BLaER1 treated with 17β-estradiol and CSF1 and Interleukin-3, amounts not matched to agents 10 nM and 100 nM (cell line): ENCODE data around the gene SRPK2.
"Not testable (repeated sequence)": the region's sequence is repeated elsewhere in the genome, so short reads cannot be mapped to it uniquely, and the experiment has no call there.

ENCODE experiments used
- H3K27ac ChIP-seq, 11 experiments: shearing (Covaris generic); formaldehyde crosslinking; 2 replicates each; pipeline ENCODE4 v1.8.1; 2022
- H3K27me3 ChIP-seq, 11 experiments: shearing (Covaris generic); formaldehyde crosslinking; 2 replicates each; pipeline ENCODE4 v1.8.1; 2022
- H3K36me3 ChIP-seq, 11 experiments: shearing (Covaris generic); formaldehyde crosslinking; 2 replicates each; pipeline ENCODE4 v1.8.1; 2022
- H3K4me1 ChIP-seq, 10 experiments: shearing (Covaris generic); formaldehyde crosslinking; 2 replicates each; pipeline ENCODE4 v1.8.1; 2022
- H3K4me2 ChIP-seq, 11 experiments: shearing (Covaris generic); formaldehyde crosslinking; 2 replicates each; pipeline ENCODE4 v1.8.1; 2022
- H3K4me3 ChIP-seq, 10 experiments: shearing (Covaris generic); formaldehyde crosslinking; 2 replicates each; pipeline ENCODE4 v1.8.1; 2022
- H3K9ac ChIP-seq, 11 experiments: shearing (Covaris generic); formaldehyde crosslinking; 2 replicates each; pipeline ENCODE4 v1.8.1; 2022
- H3K9me3 ChIP-seq, 11 experiments: shearing (Covaris generic); formaldehyde crosslinking; replicated peaks in 1 of 11; 2 replicates each; pipeline ENCODE4 v1.8.1; 2022
- H4K20me1 ChIP-seq, 11 experiments: shearing (Covaris generic); formaldehyde crosslinking; 2 replicates each; pipeline ENCODE4 v1.8.1; 2022
- Cebpa-rat ChIP-seq, 11 experiments: shearing (Covaris generic); IDR thresholded peaks; 2 replicates each; pipeline ENCODE4 v1.8.1; 2022

Gene SRPK2

GRCh38 chr7:105277341-105277740 lies 111.4 kb downstream of the SRPK2 start:
- Histone ChIP-seq H3K36me3 (peaks cover 3 to 26% (median 10%) of the 10 kb centered on the region in 11 experiments; a peak in 11 of 22 replicates), H3K9ac (no peak overlapping the region), H3K27me3 (no peaks in the 10 kb centered on the region), H3K27ac (no peak overlapping the region), H3K4me2 (no peak overlapping the region), H3K4me3 (no peak overlapping the region), H3K9me3 (no peaks in the 10 kb centered on the region; a peak in 1 of 22 replicates), H3K4me1 (peaks cover 0 to 17% (median 0%) of the 10 kb centered on the region in 10 experiments; a peak in 4 of 20 replicates), H4K20me1 (peaks cover 0 to 84% (median 14%) of the 10 kb centered on the region in 11 experiments; a peak in 14 of 22 replicates)
- no peak for TF ChIP-seq Cebpa-rat (IDR thresholded peaks at IDR 0.05)

GRCh38 chr7:105270117-105270516 lies 118.6 kb downstream of the SRPK2 start:
- Histone ChIP-seq H3K27me3 (no peaks in the 10 kb centered on the region), H3K9me3 (no peaks in the 10 kb centered on the region), H3K4me1 (peaks cover 15 to 38% (median 30%) of the 10 kb centered on the region in 10 experiments), H3K9ac (no peak overlapping the region; a peak in 1 of 22 replicates), H3K27ac (peak overlapping the region in 2 of 11 experiments; percentile 80 to 82; a peak in 3 of 22 replicates), H4K20me1 (peaks cover 0 to 66% (median 9%) of the 10 kb centered on the region in 11 experiments; a peak in 12 of 22 replicates), H3K36me3 (peaks cover 0 to 6% (median 0%) of the 10 kb centered on the region in 11 experiments; a peak in 1 of 22 replicates), H3K4me3 (no peak overlapping the region), H3K4me2 (peak overlapping the region in 8 of 11 experiments; percentile 8 to 94 (median 73); a peak in 11 of 22 replicates)
- TF ChIP-seq Cebpa-rat (IDR thresholded peaks at IDR 0.05) = no peak

- no peaks in the 10 kb centered on the region for H3K27me3 ChIP-seq
- peaks cover 8 to 33% (median 30%) of the 10 kb centered on the region in 10 experiments for H3K4me1 ChIP-seq
- H3K4me3 ChIP-seq = peak overlapping the region in 9 of 10 experiments; percentile 11 to 54 (median 50); a peak in 16 of 20 replicates
- no peaks in the 10 kb centered on the region for H3K9me3 ChIP-seq
- H3K9ac ChIP-seq = peak overlapping the region; percentile 46 to 81 (median 68); a peak in 16 of 22 replicates
- H3K4me2 ChIP-seq = peak overlapping the region; percentile 69 to 94 (median 74); a peak in 20 of 22 replicates
- TF ChIP-seq Cebpa-rat (IDR thresholded peaks at IDR 0.05) = no peak
- H3K27ac ChIP-seq = peak overlapping the region in 10 of 11 experiments; percentile 1 to 82 (median 62); a peak in 20 of 22 replicates
- peaks cover 0 to 65% (median 7%) of the 10 kb centered on the region in 11 experiments; a peak in 13 of 22 replicates for H4K20me1 ChIP-seq
- H3K36me3 ChIP-seq = no peaks in the 10 kb centered on the region; a peak in 1 of 22 replicates
Measured at GRCh38 chr7:105269397-105269796, 119.3 kb downstream of the SRPK2 start.

- peak overlapping the region; percentile 69 to 94 (median 74) for H3K4me2 ChIP-seq
- H3K27ac ChIP-seq = peak overlapping the region; percentile 1 to 82 (median 62); a peak in 20 of 22 replicates
- no peak for TF ChIP-seq Cebpa-rat (IDR thresholded peaks at IDR 0.05)
- no peaks in the 10 kb centered on the region for H3K27me3 ChIP-seq
- H4K20me1 ChIP-seq = peaks cover 0 to 65% (median 10%) of the 10 kb centered on the region in 11 experiments; a peak in 12 of 22 replicates
- H3K4me1 ChIP-seq = peaks cover 6 to 33% (median 29%) of the 10 kb centered on the region in 10 experiments
- peak overlapping the region; percentile 46 to 81 (median 68); a peak in 21 of 22 replicates for H3K9ac ChIP-seq
- H3K36me3 ChIP-seq = no peaks in the 10 kb centered on the region; a peak in 1 of 22 replicates
- peak overlapping the region; percentile 29 to 54 (median 49) for H3K4me3 ChIP-seq
- H3K9me3 ChIP-seq = no peaks in the 10 kb centered on the region
Measured at GRCh38 chr7:105268511-105269392, 120.0 kb downstream of the SRPK2 start.

- H4K20me1 ChIP-seq = peaks cover 0 to 64% (median 12%) of the 10 kb centered on the region in 11 experiments; a peak in 13 of 22 replicates
- H3K9ac ChIP-seq = peak overlapping the region in 9 of 11 experiments; percentile 48 to 81 (median 68); a peak in 13 of 22 replicates
Measured at GRCh38 chr7:105268056-105268455, 120.7 kb downstream of the SRPK2 start.

GRCh38 chr7:105267244-105267643 lies 121.5 kb downstream of the SRPK2 start:
- peaks cover 0 to 68% (median 18%) of the 10 kb centered on the region in 11 experiments; a peak in 14 of 22 replicates for H4K20me1 ChIP-seq
- H3K4me2 ChIP-seq = peak overlapping the region in 9 of 11 experiments; percentile 1 to 94 (median 18); a peak in 14 of 22 replicates
- no peaks in the 10 kb centered on the region for H3K9me3 ChIP-seq
- H3K36me3 ChIP-seq = no peaks in the 10 kb centered on the region
- H3K4me1 ChIP-seq = peaks cover 6 to 33% (median 29%) of the 10 kb centered on the region in 10 experiments
- H3K9ac ChIP-seq = no peak overlapping the region
- no peak for TF ChIP-seq Cebpa-rat (IDR thresholded peaks at IDR 0.05)
- H3K4me3 ChIP-seq = no peak overlapping the region; a peak in 1 of 20 replicates
- H3K27me3 ChIP-seq = no peaks in the 10 kb centered on the region
- no peak overlapping the region for H3K27ac ChIP-seq

More at GRCh38 chr7:105268056-105268455, 120.7 kb downstream of the SRPK2 start:
- no peak for TF ChIP-seq Cebpa-rat (IDR thresholded peaks at IDR 0.05)
- no peaks in the 10 kb centered on the region for H3K9me3 ChIP-seq
- no peaks in the 10 kb centered on the region for H3K27me3 ChIP-seq
- no peaks in the 10 kb centered on the region for H3K36me3 ChIP-seq
- peak overlapping the region in 4 of 11 experiments; percentile 48 to 82 (median 78); a peak in 7 of 22 replicates for H3K27ac ChIP-seq
- peak overlapping the region; percentile 69 to 94 (median 74) for H3K4me2 ChIP-seq
- peaks cover 6 to 33% (median 29%) of the 10 kb centered on the region in 10 experiments for H3K4me1 ChIP-seq
- peak overlapping the region; percentile 21 to 54 (median 49); a peak in 17 of 20 replicates for H3K4me3 ChIP-seq

GRCh38 chr7:105264707-105265106 lies 124.0 kb downstream of the SRPK2 start:
- Histone ChIP-seq H3K4me1 (peaks cover 11 to 33% (median 26%) of the 10 kb centered on the region in 10 experiments), H3K27me3 (no peaks in the 10 kb centered on the region), H3K4me3 (no peak overlapping the region), H4K20me1 (peaks cover 0 to 45% (median 12%) of the 10 kb centered on the region in 11 experiments; a peak in 11 of 22 replicates), H3K4me2 (no peak overlapping the region), H3K9ac (no peak overlapping the region), H3K9me3 (peaks cover 2 to 17% (median 11%) of the 10 kb centered on the region in 11 experiments; a peak in 16 of 22 replicates), H3K36me3 (no peaks in the 10 kb centered on the region; a peak in 1 of 22 replicates), H3K27ac (no peak overlapping the region)
- no peak for TF ChIP-seq Cebpa-rat (IDR thresholded peaks at IDR 0.05)

- H3K27me3 ChIP-seq = no peaks in the 10 kb centered on the region
- peaks cover 14 to 67% (median 22%) of the 10 kb centered on the region in 11 experiments; a peak in 18 of 22 replicates for H4K20me1 ChIP-seq
- no peak overlapping the region for H3K27ac ChIP-seq
- no peak for TF ChIP-seq Cebpa-rat (IDR thresholded peaks at IDR 0.05)
- H3K36me3 ChIP-seq = no peaks in the 10 kb centered on the region; a peak in 1 of 22 replicates
- peaks cover 11 to 33% (median 19%) of the 10 kb centered on the region in 10 experiments for H3K4me1 ChIP-seq
- H3K9me3 ChIP-seq = peaks cover 4 to 22% (median 16%) of the 10 kb centered on the region in 11 experiments; a peak in 16 of 22 replicates
- peak overlapping the region in 1 of 11 experiments; percentile 22; a peak in 1 of 22 replicates for H3K4me2 ChIP-seq
- no peak overlapping the region for H3K9ac ChIP-seq
- no peak overlapping the region for H3K4me3 ChIP-seq
Measured at GRCh38 chr7:105261689-105262088, 127.0 kb downstream of the SRPK2 start.

- H3K9me3 ChIP-seq = peaks cover 4 to 22% (median 16%) of the 10 kb centered on the region in 11 experiments; a peak in 16 of 22 replicates
- peaks cover 20 to 75% (median 31%) of the 10 kb centered on the region in 11 experiments; a peak in 18 of 22 replicates for H4K20me1 ChIP-seq
- not testable (repeated sequence) for H3K36me3 ChIP-seq, H3K27ac ChIP-seq, H3K27me3 ChIP-seq, H3K4me2 ChIP-seq, H3K4me3 ChIP-seq, H3K9ac ChIP-seq
- peaks cover 11 to 33% (median 24%) of the 10 kb centered on the region in 10 experiments for H3K4me1 ChIP-seq
Measured at GRCh38 chr7:105260201-105260871, 128.4 kb downstream of the SRPK2 start.

- H3K4me3 ChIP-seq, H3K27me3 ChIP-seq, H3K27ac ChIP-seq, H3K9ac ChIP-seq, H3K4me2 ChIP-seq, H3K36me3 ChIP-seq: not testable (repeated sequence)
- peaks cover 19 to 67% (median 31%) of the 10 kb centered on the region in 11 experiments; a peak in 18 of 22 replicates for H4K20me1 ChIP-seq
- peaks cover 4 to 22% (median 16%) of the 10 kb centered on the region in 11 experiments; a peak in 16 of 22 replicates for H3K9me3 ChIP-seq
- peaks cover 11 to 33% (median 24%) of the 10 kb centered on the region in 10 experiments for H3K4me1 ChIP-seq
Measured at GRCh38 chr7:105258919-105259318, 129.8 kb downstream of the SRPK2 start.
